BE2C (cell line): ENCODE data around the gene GPN2.
A peak's percentile ranks its signal among the peaks of the same experiment; 100 is the strongest.

Source experiments
- DNase-seq: peaks from one replicate; pipeline ENCODE4 v3.0.0-alpha.2; 2020
- H3K27me3 ChIP-seq: fragments of 250-450 bp; sonication (Bioruptor Pico); 2 replicates; pipeline ENCODE4 v1.5.1; 2020; ENCODE audit warnings: mild to moderate bottlenecking
- H3K36me3 ChIP-seq: fragments of 250-450 bp; sonication (Bioruptor Pico); 2 replicates; pipeline ENCODE4 v1.5.1; 2020; ENCODE audit warnings: mild to moderate bottlenecking
- H3K4me1 ChIP-seq: fragments of 250-450 bp; sonication (Bioruptor Pico); 2 replicates; pipeline ENCODE4 v1.5.1; 2020
- H3K4me3 ChIP-seq: 2 replicates; pipeline ENCODE4 v1.5.1; 2011; ENCODE audit warnings: low read depth, low read length
- H3K9me3 ChIP-seq: fragments of 250-450 bp; sonication (Bioruptor Pico); 2 replicates; pipeline ENCODE4 v1.5.1; 2020
- CTCF ChIP-seq: IDR thresholded peaks from 2 replicates; pipeline ENCODE4 v1.5.1; 2012; ENCODE audit warnings: mild to moderate bottlenecking, low read depth, low read length

GPN2 gene

DNA sequence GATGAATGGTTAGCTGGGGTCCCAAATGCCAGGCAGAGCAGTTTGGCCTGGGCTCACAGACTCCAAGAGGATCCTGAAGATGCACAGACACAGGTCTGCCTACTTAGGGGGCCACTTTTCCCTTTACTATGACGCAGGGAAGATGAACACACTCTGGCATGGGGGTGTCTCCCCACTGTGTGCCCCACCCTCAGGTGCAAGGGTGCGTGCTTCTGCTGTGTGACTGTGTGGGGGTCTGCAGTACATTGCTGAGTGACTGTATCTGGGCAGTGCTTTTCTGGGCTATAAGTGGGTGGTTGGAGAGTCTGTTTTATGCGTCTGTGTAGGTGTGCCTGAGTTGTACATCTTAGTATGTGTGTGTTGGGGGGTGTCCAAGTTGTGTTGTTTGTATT lies 19.9 kb upstream of the GPN2 start:
- Histone ChIP-seq H3K4me3 (no peak overlapping the region), H3K36me3 (no peaks in the 10 kb centered on the region), H3K4me1 (peaks cover 8% of the 10 kb centered on the region), H3K27me3 (no peaks in the 10 kb centered on the region), H3K9me3 (no peaks in the 10 kb centered on the region)
- no peak for DNase-seq
- TF ChIP-seq CTCF = no peak

GRCh38 chr1:26907071-26907917 lies 17.2 kb upstream of the GPN2 start:
- H3K4me3 ChIP-seq = no peak overlapping the region
- DNase-seq = peak; percentile 48
- no peaks in the 10 kb centered on the region for H3K4me1 ChIP-seq
- no peaks in the 10 kb centered on the region for H3K36me3 ChIP-seq
- H3K9me3 ChIP-seq = no peaks in the 10 kb centered on the region
- H3K27me3 ChIP-seq = no peaks in the 10 kb centered on the region
- TF ChIP-seq CTCF = no peak

DNA sequence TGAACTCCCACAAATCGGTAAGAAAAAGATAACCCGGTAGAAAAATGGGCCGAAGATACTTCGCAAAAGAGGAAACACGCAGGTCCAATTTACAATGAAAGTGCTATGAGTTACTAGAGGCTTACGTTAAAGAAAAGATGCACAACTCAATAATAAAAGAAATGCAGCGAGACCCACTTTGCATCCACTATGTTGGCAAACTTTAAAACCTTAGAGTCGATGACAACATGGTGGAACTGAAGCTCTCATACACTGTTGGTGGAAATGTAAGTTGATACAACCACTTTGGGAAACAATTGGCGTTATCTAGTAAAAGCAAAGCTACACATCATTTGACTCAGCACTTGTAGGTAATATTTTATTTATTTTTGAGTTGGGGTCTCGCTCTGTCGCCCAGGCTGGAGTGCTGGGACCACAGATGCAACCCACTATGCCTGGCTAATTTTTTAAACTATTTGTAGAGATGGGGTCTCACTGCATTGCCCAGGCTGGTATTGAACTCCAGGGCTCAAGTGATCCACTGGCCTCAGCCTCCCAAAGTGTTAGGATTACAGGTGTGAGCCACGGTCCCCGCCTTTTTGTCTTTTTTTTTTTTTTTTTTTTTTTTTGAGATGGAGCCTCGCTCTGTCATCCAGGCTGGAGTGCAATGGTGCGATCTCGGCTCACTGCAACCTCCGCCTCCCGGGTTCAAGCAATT lies 10.9 kb upstream of the GPN2 start:
- no peaks in the 10 kb centered on the region for H3K9me3 ChIP-seq
- peaks cover 3% of the 10 kb centered on the region; the same call in 1 of the 2 replicates for H3K4me1 ChIP-seq
- no peak for DNase-seq
- TF ChIP-seq CTCF = no peak
- peak overlapping the region; percentile 92 for H3K4me3 ChIP-seq
- no peaks in the 10 kb centered on the region for H3K27me3 ChIP-seq
- no peaks in the 10 kb centered on the region for H3K36me3 ChIP-seq

GRCh38 chr1:26900001-26900814 lies 10.1 kb upstream of the GPN2 start, which contains the start of gene GPATCH3:
GPATCH3 (minus strand) TSS chr1:26900467; CDS start chr1:26900442, 25 bp downstream.
- TF ChIP-seq CTCF = no peak
- H3K36me3 ChIP-seq = no peaks in the 10 kb centered on the region
- H3K9me3 ChIP-seq = no peaks in the 10 kb centered on the region
- H3K4me3 ChIP-seq = peak within 1 kb of the TSS; percentile 92
- no peaks in the 10 kb centered on the region for H3K27me3 ChIP-seq
- H3K4me1 ChIP-seq = peaks cover 3% of the 10 kb centered on the region; the same call in 1 of the 2 replicates
- peak; percentile 87 for DNase-seq

GRCh38 chr1:26897351-26897750 lies 7.3 kb upstream of the GPN2 start:
- no peak for TF ChIP-seq CTCF
- H3K4me3 ChIP-seq = no peak overlapping the region
- peaks cover 3% of the 10 kb centered on the region; the same call in 1 of the 2 replicates for H3K4me1 ChIP-seq
- no peaks in the 10 kb centered on the region for H3K27me3 ChIP-seq
- H3K9me3 ChIP-seq = no peaks in the 10 kb centered on the region
- H3K36me3 ChIP-seq = no peaks in the 10 kb centered on the region; the same call in none of the 2 replicates
- DNase-seq = no peak
